GM12872 (cell line): Measurements from ENCODE around the gene EXT2.

Source experiments
- TF ChIP-seq, protein P1 (sequence below): IDR thresholded peaks from 3 replicates; pipeline ENCODE4 v1.5.1; 2011; ENCODE audit warnings: low read depth, mild to moderate bottlenecking, low read length, moderate library complexity; ENCODE audit not compliant: insufficient read depth

Gene EXT2

DNA sequence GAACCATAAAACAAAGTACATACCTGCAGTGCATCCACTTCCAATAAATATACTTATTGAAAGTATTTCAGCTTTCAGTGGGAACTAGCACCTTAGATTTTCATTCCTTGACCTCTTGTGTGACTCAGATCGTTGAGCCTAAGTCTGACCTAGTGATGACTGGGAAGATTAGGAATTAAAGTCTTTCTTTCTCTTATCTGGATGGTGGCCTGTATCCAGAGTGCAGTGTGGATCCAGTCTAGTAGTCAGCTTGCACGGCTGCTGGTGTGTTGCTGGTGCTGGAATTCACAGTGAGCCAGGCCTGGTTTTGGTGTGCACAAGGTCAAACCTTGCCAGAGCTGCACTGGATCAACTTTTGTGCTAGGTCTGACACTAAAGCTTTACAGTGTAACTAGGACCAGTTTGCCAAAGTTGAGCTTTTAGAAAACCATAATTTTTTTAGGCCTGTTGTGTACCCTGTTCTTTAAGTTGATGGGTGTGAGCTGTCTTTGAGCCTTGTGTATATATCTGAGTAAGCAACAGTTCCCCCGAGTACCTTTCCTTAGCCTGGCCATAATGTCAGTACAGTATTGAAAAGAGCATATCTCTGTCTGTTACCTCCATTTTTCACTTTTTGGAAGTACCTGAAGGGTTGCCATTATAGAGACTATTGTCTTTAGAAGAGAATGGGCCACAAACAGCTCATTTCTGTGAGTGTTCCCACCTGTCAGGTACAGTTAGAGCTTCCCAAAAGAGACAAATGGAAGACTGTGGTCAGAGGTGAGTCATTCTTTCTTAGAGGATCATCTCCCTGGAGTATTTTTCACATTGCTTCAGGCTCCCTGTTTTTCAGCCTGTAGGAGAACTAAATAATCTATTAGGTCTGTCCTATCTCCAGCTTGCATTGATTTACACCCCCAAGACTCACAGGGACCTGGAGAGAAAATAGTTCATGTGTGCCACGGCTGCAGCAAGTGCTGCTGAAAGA lies 124.6 kb downstream of the EXT2 start:
- TF ChIP-seq, protein P1, sequence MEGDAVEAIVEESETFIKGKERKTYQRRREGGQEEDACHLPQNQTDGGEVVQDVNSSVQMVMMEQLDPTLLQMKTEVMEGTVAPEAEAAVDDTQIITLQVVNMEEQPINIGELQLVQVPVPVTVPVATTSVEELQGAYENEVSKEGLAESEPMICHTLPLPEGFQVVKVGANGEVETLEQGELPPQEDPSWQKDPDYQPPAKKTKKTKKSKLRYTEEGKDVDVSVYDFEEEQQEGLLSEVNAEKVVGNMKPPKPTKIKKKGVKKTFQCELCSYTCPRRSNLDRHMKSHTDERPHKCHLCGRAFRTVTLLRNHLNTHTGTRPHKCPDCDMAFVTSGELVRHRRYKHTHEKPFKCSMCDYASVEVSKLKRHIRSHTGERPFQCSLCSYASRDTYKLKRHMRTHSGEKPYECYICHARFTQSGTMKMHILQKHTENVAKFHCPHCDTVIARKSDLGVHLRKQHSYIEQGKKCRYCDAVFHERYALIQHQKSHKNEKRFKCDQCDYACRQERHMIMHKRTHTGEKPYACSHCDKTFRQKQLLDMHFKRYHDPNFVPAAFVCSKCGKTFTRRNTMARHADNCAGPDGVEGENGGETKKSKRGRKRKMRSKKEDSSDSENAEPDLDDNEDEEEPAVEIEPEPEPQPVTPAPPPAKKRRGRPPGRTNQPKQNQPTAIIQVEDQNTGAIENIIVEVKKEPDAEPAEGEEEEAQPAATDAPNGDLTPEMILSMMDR: no peak

DNA sequence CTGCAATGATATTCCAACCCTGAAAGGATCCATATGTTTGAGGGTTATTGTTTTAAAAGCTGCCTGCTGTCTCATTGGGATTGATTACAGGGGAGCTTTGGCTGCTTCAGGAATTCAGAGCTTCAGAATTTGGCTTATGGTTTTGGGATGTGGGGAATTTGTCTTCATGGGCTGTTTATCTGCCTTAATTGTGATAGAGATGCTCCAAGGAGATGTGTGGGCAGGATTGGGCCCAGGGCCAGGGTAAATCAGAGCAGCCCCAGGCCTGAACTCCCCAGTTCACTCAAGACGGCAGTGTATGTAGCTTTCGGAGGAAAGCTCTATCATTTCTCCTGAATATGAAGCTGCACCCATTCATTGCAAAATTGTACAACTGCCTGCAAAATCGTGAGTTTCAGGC lies 126.0 kb downstream of the EXT2 start:
- TF ChIP-seq, protein P1: no peak

DNA sequence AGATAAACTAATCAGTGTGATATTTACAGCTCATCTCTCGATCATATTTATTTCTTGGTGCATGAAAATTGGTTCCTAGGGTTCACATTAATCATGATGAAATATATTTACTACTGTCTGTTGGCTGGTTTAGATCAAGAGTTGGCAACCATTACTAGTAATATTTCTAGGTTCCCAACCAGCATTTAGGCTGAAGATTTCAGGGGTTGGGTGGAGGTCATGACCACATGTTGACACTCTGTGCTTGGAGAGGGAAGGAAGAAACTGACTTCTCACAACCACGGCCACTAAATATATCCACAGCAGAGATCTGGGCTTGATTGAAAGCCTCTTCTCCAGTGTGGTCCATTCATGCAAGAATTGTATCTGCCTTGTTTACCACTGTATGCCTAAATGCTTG lies 126.5 kb downstream of the EXT2 start:
- TF ChIP-seq, protein P1: no peak

DNA sequence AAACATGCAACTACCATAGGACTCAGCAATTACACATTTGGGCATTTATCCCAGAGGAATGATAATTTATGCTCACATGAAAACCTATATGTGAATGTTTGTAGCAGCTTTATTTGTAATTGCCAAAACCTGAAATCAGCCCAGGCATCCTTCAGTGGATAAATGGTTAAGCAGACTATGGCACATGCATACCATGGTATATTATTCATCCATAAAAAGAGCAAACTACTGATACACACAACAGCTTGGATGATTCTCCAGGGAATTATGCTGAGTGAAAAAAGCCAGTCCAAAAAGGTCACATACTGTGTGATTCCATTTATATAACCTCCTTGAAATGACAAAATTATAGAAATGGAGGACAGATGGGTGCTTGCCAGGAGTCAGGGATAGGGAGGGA lies 127.8 kb downstream of the EXT2 start:
- TF ChIP-seq, protein P1: no peak

DNA sequence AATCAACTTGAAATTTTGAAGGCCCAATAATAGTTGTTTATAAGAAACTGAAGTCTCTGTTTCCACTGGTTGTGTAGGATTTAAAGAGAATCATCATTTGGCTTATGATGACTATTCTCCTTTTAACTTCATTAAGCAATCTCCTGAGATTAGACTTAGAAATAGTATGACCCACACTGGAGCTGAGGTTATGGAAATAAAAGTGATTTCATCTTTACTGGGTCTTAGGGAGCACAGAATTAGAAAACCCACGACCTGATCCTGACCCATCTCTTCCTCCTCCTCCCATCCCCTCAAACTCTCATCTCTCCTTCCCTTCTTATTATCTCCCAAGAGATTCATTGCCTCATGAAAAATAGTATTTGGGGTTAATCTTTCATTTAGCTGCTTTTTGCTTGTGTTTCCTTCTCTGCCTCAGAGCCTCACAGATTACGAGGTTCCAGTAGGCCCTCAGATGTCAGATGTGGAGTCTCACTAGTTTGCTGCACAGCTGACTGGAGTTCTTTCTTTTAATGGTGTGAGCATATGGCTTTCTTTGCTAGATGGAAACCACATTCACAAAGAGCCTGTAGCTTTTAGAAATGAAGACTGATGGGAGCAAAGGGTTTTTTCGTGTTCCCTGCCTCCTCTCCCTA lies 129.5 kb downstream of the EXT2 start:
- TF ChIP-seq, protein P1: no peak

DNA sequence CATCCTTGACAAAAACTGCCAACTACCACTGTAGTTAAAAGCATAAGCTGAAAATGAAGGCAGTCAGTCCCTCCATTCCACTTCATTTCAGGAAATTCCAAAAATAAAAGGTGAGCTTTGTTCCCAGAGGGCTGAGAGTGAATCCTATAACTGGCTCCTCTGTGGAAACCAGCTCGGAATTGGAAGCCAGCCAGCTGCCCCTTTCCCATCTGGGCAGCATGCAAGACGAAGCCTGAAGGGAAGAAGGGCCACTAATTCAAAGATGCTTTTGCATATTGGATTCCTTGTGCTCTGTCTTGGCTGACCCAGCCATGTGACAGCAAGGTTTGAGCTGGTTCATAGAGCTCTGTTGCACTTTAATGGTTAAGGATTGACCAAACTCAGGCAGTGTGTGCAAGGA lies 131.0 kb downstream of the EXT2 start:
- TF ChIP-seq, protein P1: no peak

DNA sequence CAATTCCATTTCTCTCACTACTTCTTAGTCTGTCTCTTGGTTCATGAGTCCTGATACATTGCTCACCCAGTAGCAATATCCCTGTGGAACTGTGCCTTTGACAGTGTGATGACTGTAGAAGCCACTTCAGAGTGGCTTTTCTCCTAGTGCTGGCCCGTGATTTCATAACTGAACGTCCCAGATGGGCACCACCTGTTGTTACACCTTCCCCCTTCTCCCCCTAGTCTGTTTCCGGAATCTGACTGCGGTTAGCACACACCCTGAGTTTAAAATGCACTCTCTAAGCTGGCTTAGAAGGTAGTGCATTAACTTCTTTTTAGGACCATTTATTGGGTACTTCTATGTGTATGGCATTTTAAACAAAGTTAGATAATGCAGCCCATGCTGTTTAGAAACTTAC lies 131.5 kb downstream of the EXT2 start:
- TF ChIP-seq, protein P1: no peak
